NT2/D1 (cell line): Measurements from ENCODE around the gene CAB39L.

ENCODE experiments used
- YY1 ChIP-seq: IDR thresholded peaks from 2 replicates; pipeline ENCODE4 v1.6.1; 2011; ENCODE audit not compliant: insufficient read length, insufficient read depth
- ZNF274 ChIP-seq: IDR thresholded peaks from 2 replicates; pipeline ENCODE4 v1.6.1; 2011; ENCODE audit warnings: mild to moderate bottlenecking, low read depth, low read length

DNA sequence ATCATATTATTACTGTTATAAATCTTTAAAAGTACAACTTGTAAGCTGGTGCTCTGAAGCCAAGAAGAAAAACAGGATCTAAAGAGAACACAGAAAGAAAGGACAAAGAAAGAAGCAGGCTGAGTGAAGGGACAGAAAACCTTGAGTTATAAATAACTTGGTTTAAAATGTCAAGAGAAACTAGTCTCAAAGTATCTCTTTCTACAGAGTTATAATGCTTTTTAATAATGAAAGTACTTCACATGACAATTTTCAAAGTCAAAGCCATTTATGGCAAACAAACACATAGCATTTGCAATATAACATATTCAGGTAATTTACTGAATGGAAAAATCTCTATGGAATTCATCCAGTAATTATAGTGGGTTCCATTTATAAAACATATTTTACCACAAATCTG, 33.4 kb downstream of the CAB39L start:
- no peak for TF ChIP-seq ZNF274
- no peak for TF ChIP-seq YY1
